Spleen (tissue), 11 donors: ENCODE data around the gene PXDN. TPM values are rescaled to one million over a fixed set of nuclear protein-coding genes. Genes with fewer than 3 reads are reported as not detected.
"Not testable (repeated sequence)": the region's sequence is repeated elsewhere in the genome, so short reads cannot be mapped to it uniquely, and the experiment has no call there.

Experiments
- DNase-seq: peaks from one replicate; pipeline ENCODE4 v3.0.0-alpha.2; 2020
- H3K27ac ChIP-seq, 8 donors: fragments of 200-600 bp; sonication (generic) in 7 of 8; 1 replicate in 4 of 8; 2 replicates in 4 of 8; pipeline versions ENCODE4 v1.5.0 to v1.8.0; 2016 to 2021; ENCODE audit warnings: inconsistent platforms in 4 of 8, mild to moderate bottlenecking in 4 of 8, moderate library complexity in 1 of 8
- H3K27me3 ChIP-seq, 7 donors: fragments of 200-600 bp; sonication (generic) in 6 of 7; replicated peaks in 1 of 7; 1 replicate in 4 of 7; 2 replicates in 3 of 7; pipeline versions ENCODE4 v1.5.0 to v1.8.0; 2016 to 2021; ENCODE audit warnings: inconsistent platforms in 3 of 7, mild to moderate bottlenecking in 1 of 7
- H3K36me3 ChIP-seq, 6 donors: fragments of 200-600 bp; sonication (generic) in 5 of 6; 1 replicate in 4 of 6; 2 replicates in 2 of 6; pipeline versions ENCODE4 v1.5.0 to v1.8.0; 2016 to 2021; ENCODE audit warnings: inconsistent platforms in 2 of 6
- H3K4me1 ChIP-seq, 6 donors: fragments of 200-600 bp; sonication (generic) in 5 of 6; 1 replicate in 3 of 6; 2 replicates in 3 of 6; pipeline versions ENCODE4 v1.5.0 to v1.8.0; 2016 to 2021; ENCODE audit warnings: inconsistent platforms in 3 of 6
- H3K4me3 ChIP-seq, 8 donors: fragments of 200-600 bp; sonication (generic) in 7 of 8; 1 replicate in 4 of 8; 2 replicates in 4 of 8; pipeline versions ENCODE4 v1.5.0 to v1.8.0; 2016 to 2021; ENCODE audit warnings: inconsistent platforms in 4 of 8, mild to moderate bottlenecking in 4 of 8, moderate library complexity in 2 of 8
- H3K9me3 ChIP-seq, 8 donors: fragments of 200-600 bp; sonication (generic) in 7 of 8; 1 replicate in 4 of 8; 2 replicates in 4 of 8; pipeline versions ENCODE4 v1.5.0 to v1.8.0; 2016 to 2021; ENCODE audit warnings: inconsistent platforms in 4 of 8
- CTCF ChIP-seq, 11 experiments: fragments of 200-600 bp in 7 of 11; fragments of 450-650 bp in 4 of 11; sonication (generic) in 4 of 11; IDR thresholded peaks in 8 of 11; conservative IDR thresholded peaks in 3 of 11; 1 replicate in 7 of 11; 2 replicates in 4 of 11; pipeline versions ENCODE4 v1.4.0 to v1.8.0; 2016 to 2021; ENCODE audit warnings: antibody characterized with exemption in 11 of 11, inconsistent platforms in 4 of 11, mild to moderate bottlenecking in 1 of 11
- POLR2A ChIP-seq, 3 donors: fragments of 450-650 bp; IDR thresholded peaks; one replicate each; pipeline ENCODE4 v1.5.1; 2017; ENCODE audit warnings: antibody characterized with exemption in 3 of 3, mild to moderate bottlenecking in 1 of 3
- POLR2AphosphoS5 ChIP-seq, 3 donors: sonication (generic); formaldehyde crosslinking; IDR thresholded peaks; one replicate each; pipeline ENCODE4 v1.5.1; 2017; ENCODE audit warnings: antibody characterized with exemption in 3 of 3
- WGBS, 5 donors: extraction: QIAGEN DNeasy Blood & Tissue Kit in 3 of 5; methylation state at CpG; one replicate each; pipeline versions ENCODE4 v1.1.5 to v1.1.7; 2013 to 2018; 5-methylcytosine and 5-hydroxymethylcytosine counted together
- intact Hi-C: fragments of 100-400 bp; cut with DNase I; formaldehyde crosslinking; loops from one replicate; pipeline ENCODE4 v1.15.0; 2023; ENCODE audit warnings: low total_unique reads
- polyA plus RNA-seq, 3 donors: library from polyadenylated mRNA; stranded (reverse); fragments of 200-250 nt; gene quantifications; one replicate each; pipeline ENCODE4 v1.2.1, GENCODE V29; 2013
- total RNA-seq, 7 donors: library from RNA; depleted of rRNA in 3 of 7; stranded (reverse); fragments of >200 nt in 3 of 7; fragmentation: NEBNext Ultra II Directional in 4 of 7; extraction: Animal tissue kit (Norgen Biotek cat#: 25700) in 4 of 7; gene quantifications; one replicate each; pipeline versions ENCODE4 v1.1.0 to v1.2.1, GENCODE V29; 2016 to 2021
- donor health status: healthy with polysubstance abuse.
- donor health status: DM: no; HTN: no; CAD: no; lungs with moderate emphysema.
- donor health status: DM: no; HTN: no; CAD: no.
- donor health status: Bipolar disorder and iron deficiency.
- donor health status: healthy.
- donor health status: DM: no; HTN: no; CAD: no.
- donor health status: DM: yes; HTN: yes; CAD: no.

PXDN gene
- total and polyA plus RNA-seq, 10 donors, result 1.9 to 49.3 (median 30.8) TPM

GRCh38 chr2:1727101-1727771, 17.1 kb downstream of the PXDN start:
- 64 to 81% (median 72%) methylated on average over 22 of the region's 22 CpGs for WGBS, 5 donors
- Histone ChIP-seq H3K27ac (no peak overlapping the region), H3K36me3 (no peaks in the 10 kb centered on the region), H3K4me1 (peaks cover 0 to 24% (median 10%) of the 10 kb centered on the region in 6 donors), H3K9me3 (no peaks in the 10 kb centered on the region), H3K27me3 (no peaks in the 10 kb centered on the region), H3K4me3 (peak overlapping the region in 1 of 8 donors; percentile 21)
- DNase-seq, result no peak
- intact Hi-C loops, result no loop called here
- TF ChIP-seq POLR2AphosphoS5 (IDR thresholded peaks at IDR 0.05) (no peak), CTCF (IDR thresholded peaks at IDR 0.05 in 8 of 11, conservative IDR thresholded peaks at IDR 0.05 in 3 of 11) (no peak)

- Histone ChIP-seq H3K9me3 (no peaks in the 10 kb centered on the region), H3K4me1 (peaks cover 0 to 27% (median 16%) of the 10 kb centered on the region in 6 donors), H3K36me3 (no peaks in the 10 kb centered on the region), H3K4me3 (no peak overlapping the region), H3K27ac (no peak overlapping the region), H3K27me3 (no peaks in the 10 kb centered on the region)
- DNase-seq, result no peak
- TF ChIP-seq CTCF (IDR thresholded peaks at IDR 0.05 in 8 of 11, conservative IDR thresholded peaks at IDR 0.05 in 3 of 11) (no peak), POLR2AphosphoS5 (IDR thresholded peaks at IDR 0.05) (no peak), POLR2A (IDR thresholded peaks at IDR 0.05) (no peak)
- 55 to 72% (median 70%) methylated on average over 3 of the region's 3 CpGs for WGBS, 5 donors
- intact Hi-C loops, result no loop called here
Observed at GRCh38 chr2:1726558-1726957, 17.8 kb downstream of the PXDN start.

- intact Hi-C loops, H3K27ac ChIP-seq, H3K9me3 ChIP-seq, H3K36me3 ChIP-seq, H3K27me3 ChIP-seq, H3K4me3 ChIP-seq, DNase-seq: not testable (repeated sequence)
- H3K4me1 ChIP-seq, result peaks cover 0 to 22% (median 4%) of the 10 kb centered on the region in 6 donors
- WGBS, 5 donors, result 83 to 91% (median 90%) methylated on average over 2 of the region's 2 CpGs
Observed at GRCh38 chr2:1724351-1724750, 20.0 kb downstream of the PXDN start.

- Histone ChIP-seq H3K27me3 (no peaks in the 10 kb centered on the region), H3K4me1 (peaks cover 0 to 22% (median 4%) of the 10 kb centered on the region in 6 donors), H3K9me3 (no peaks in the 10 kb centered on the region), H3K4me3 (no peak overlapping the region), H3K27ac (no peak overlapping the region), H3K36me3 (no peaks in the 10 kb centered on the region)
- intact Hi-C loops, result no loop called here
- TF ChIP-seq POLR2AphosphoS5 (IDR thresholded peaks at IDR 0.05) (no peak), POLR2A (IDR thresholded peaks at IDR 0.05) (no peak), CTCF (IDR thresholded peaks at IDR 0.05 in 8 of 11, conservative IDR thresholded peaks at IDR 0.05 in 3 of 11) (no peak)
- 69 to 83% (median 78%) methylated on average over 4 of the region's 4 CpGs for WGBS, 5 donors
- DNase-seq, result no peak
Observed at GRCh38 chr2:1723397-1724042, 20.8 kb downstream of the PXDN start.
